ENCODE data around the gene SNAP47. TPM values are rescaled to one million over a fixed set of nuclear protein-coding genes. Genes with fewer than 3 reads are reported as not detected.

Gene SNAP47
- polyA plus RNA-seq, 1 donor (not counting 4 experiments of a cell fraction or from before 2014, with no cell fraction given), result 24.8 TPM

DNA sequence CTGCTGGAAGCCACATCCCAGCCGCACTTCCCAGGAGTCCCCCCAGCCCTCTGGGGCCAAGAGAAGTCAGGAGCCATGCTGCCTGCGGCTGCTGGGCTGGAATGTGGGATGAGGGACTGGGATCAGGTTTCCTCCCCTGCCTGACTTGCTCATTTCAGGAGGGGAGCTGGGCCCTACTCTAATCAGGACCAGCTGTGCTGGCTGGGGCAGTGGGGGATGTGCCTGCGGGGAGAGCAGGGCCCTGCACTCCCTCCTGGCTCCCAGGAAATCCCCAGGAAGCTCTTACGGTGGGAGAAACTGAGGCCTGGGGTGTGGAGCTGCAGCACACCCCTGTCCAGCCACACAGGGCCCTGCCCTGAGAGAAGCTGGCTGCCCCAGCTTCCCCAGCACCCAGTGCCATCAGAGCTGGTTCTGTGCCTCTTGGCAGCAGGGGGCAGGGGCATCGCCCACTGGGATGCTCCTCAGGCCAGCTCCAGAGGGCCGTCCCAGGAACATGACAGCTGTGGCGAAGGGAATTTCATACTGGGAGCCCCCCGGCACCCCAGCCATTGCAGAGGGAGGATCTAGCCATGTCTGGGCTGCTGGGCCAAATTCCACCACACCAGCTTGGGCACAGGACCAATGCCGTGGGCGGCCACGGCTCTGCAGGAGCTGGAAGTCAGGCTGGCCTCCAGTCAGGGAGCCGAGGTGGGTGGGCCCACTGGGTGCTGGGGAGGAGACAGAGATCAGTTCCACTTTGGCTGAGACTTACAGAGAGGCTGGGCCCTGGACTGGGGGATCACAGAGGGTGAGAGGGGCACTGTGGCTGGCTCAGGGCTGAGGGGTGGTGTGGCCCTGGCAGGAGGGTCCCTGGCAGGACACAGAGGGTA, 58.9 kb downstream of the SNAP47 start:
- Histone ChIP-seq H3K9ac (ENCODE audit: control insufficient read depth, extremely low read depth, insufficient read depth, low read length) (no peak overlapping the region), H3K9me3 (ENCODE audit: control insufficient read depth, low read depth, low read length) (no peaks in the 10 kb centered on the region), H3K27me3 (ENCODE audit: control insufficient read depth, extremely low read depth, insufficient read depth, low read length) (peaks cover 17% of the 10 kb centered on the region), H2AFZ (ENCODE audit: control insufficient read depth, low read length) (no peak overlapping the region), H3K79me2 (ENCODE audit: control insufficient read depth, insufficient read depth, low read length) (no peaks in the 10 kb centered on the region), H4K20me1 (ENCODE audit: control insufficient read depth, extremely low read depth, insufficient read depth, low read length) (no peaks in the 10 kb centered on the region), H3K36me3 (ENCODE audit: control insufficient read depth in 2 of 2, extremely low read depth in 1 of 2, insufficient read depth in 2 of 2, low read length in 2 of 2) (no peaks in the 10 kb centered on the region), H3K4me1 (ENCODE audit: control insufficient read depth, extremely low read depth, insufficient read depth, low read length) (peaks cover 3% of the 10 kb centered on the region), H3K4me2 (ENCODE audit: control insufficient read depth, extremely low read depth, insufficient read depth, low read depth, low read length) (no peak overlapping the region), H3K27ac (ENCODE audit: control insufficient read depth, insufficient read depth, low read length) (no peak overlapping the region), H3K9me1 (ENCODE audit: control insufficient read depth, extremely low read depth, insufficient read depth, low read length) (no peaks in the 10 kb centered on the region), H3K4me3 (ENCODE audit: control insufficient read depth in 2 of 3, extremely low read depth in 1 of 3, insufficient read depth in 2 of 3, low read depth in 1 of 3, low read length in 3 of 3) (no peak overlapping the region)
- DNase-seq (ENCODE audit: low read depth, low spot score) (no peak), FAIRE-seq (no peak)
- no peak for TF ChIP-seq EZH2 (IDR thresholded peaks at IDR 0.05; ENCODE audit: low read length)
- TF ChIP-seq, protein P1, sequence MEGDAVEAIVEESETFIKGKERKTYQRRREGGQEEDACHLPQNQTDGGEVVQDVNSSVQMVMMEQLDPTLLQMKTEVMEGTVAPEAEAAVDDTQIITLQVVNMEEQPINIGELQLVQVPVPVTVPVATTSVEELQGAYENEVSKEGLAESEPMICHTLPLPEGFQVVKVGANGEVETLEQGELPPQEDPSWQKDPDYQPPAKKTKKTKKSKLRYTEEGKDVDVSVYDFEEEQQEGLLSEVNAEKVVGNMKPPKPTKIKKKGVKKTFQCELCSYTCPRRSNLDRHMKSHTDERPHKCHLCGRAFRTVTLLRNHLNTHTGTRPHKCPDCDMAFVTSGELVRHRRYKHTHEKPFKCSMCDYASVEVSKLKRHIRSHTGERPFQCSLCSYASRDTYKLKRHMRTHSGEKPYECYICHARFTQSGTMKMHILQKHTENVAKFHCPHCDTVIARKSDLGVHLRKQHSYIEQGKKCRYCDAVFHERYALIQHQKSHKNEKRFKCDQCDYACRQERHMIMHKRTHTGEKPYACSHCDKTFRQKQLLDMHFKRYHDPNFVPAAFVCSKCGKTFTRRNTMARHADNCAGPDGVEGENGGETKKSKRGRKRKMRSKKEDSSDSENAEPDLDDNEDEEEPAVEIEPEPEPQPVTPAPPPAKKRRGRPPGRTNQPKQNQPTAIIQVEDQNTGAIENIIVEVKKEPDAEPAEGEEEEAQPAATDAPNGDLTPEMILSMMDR (optimal IDR thresholded peaks at IDR 0.05 in 1 of 3, IDR thresholded peaks at IDR 0.05 in 1 of 3, conservative IDR thresholded peaks at IDR 0.05 in 1 of 3; ENCODE audit: extremely low read depth in 1 of 3, insufficient read depth in 2 of 3, low read length in 3 of 3), result no peak
- dilution Hi-C loops (cut with MboI; ENCODE audit: extremely low pct_ligation_motif_present, low sequenced_read_pairs), result loop anchor here (10.0 kb wide), 1 partner anchor 131 kb away; no protein-coding TSS in a partner anchor

DNA sequence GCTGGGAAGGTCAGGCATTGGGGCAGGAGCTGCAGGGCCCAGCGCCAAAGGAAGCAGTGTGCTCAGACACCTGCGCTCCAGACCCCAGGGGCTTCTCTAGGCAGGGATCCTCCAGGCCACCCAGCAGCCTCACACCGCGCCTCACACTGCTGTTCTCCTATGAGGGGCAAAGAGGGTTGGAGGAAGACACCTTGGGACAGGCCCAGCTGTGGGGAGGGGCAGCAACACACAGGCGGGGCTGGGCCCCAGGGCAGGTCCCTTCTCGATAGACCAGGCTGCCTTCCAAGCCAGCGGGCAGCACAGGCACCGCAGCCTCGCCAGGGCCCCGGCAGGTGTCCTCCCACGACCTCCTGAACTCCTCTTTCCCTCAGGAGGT, 59.6 kb downstream of the SNAP47 start:
- H3K4me1 ChIP-seq (ENCODE audit: control insufficient read depth, extremely low read depth, insufficient read depth, low read length), result peaks cover 3% of the 10 kb centered on the region
- H3K79me2 ChIP-seq (ENCODE audit: control insufficient read depth, insufficient read depth, low read length), result no peaks in the 10 kb centered on the region
- no peaks in the 10 kb centered on the region for H3K36me3 ChIP-seq (ENCODE audit: control insufficient read depth in 2 of 2, extremely low read depth in 1 of 2, insufficient read depth in 2 of 2, low read length in 2 of 2)
- H3K4me2 ChIP-seq (ENCODE audit: control insufficient read depth, extremely low read depth, insufficient read depth, low read depth, low read length), result no peak overlapping the region
- FAIRE-seq, result no peak
- no peaks in the 10 kb centered on the region for H3K9me1 ChIP-seq (ENCODE audit: control insufficient read depth, extremely low read depth, insufficient read depth, low read length)
- no peaks in the 10 kb centered on the region for H4K20me1 ChIP-seq (ENCODE audit: control insufficient read depth, extremely low read depth, insufficient read depth, low read length)
- no peak overlapping the region for H3K9ac ChIP-seq (ENCODE audit: control insufficient read depth, extremely low read depth, insufficient read depth, low read length)
- H2AFZ ChIP-seq (ENCODE audit: control insufficient read depth, low read length), result no peak overlapping the region
- H3K27me3 ChIP-seq (ENCODE audit: control insufficient read depth, extremely low read depth, insufficient read depth, low read length), result peaks cover 17% of the 10 kb centered on the region
- no peak overlapping the region for H3K27ac ChIP-seq (ENCODE audit: control insufficient read depth, insufficient read depth, low read length)
- TF ChIP-seq, protein P1 (optimal IDR thresholded peaks at IDR 0.05 in 1 of 3, IDR thresholded peaks at IDR 0.05 in 1 of 3, conservative IDR thresholded peaks at IDR 0.05 in 1 of 3; ENCODE audit: extremely low read depth in 1 of 3, insufficient read depth in 2 of 3, low read length in 3 of 3), result no peak
- no peak for TF ChIP-seq EZH2 (IDR thresholded peaks at IDR 0.05; ENCODE audit: low read length)
- H3K9me3 ChIP-seq (ENCODE audit: control insufficient read depth, low read depth, low read length), result no peaks in the 10 kb centered on the region
- dilution Hi-C loops (cut with MboI; ENCODE audit: extremely low pct_ligation_motif_present, low sequenced_read_pairs), result loop anchor here (10.0 kb wide), 1 partner anchor 130 kb away; no protein-coding TSS in a partner anchor
- H3K4me3 ChIP-seq (ENCODE audit: control insufficient read depth in 2 of 3, extremely low read depth in 1 of 3, insufficient read depth in 2 of 3, low read depth in 1 of 3, low read length in 3 of 3), result no peak overlapping the region
- DNase-seq (ENCODE audit: low read depth, low spot score), result no peak
